ENCODE data around the gene SAPCD2.
A peak's percentile ranks its signal among the peaks of the same experiment; 100 is the strongest.

SAPCD2 gene

GRCh38 chr9:137026828-137027227, 43.5 kb downstream of the SAPCD2 start:
- no peak overlapping the region for H3K4me3 ChIP-seq (ENCODE audit: low read length)
- no peak overlapping the region for H3K4me2 ChIP-seq (ENCODE audit: low read depth, low read length)
- no peaks in the 10 kb centered on the region for H3K36me3 ChIP-seq (replicated peaks; ENCODE audit: insufficient read depth, low read length)
- no peaks in the 10 kb centered on the region for H3K9me2 ChIP-seq (replicated peaks; ENCODE audit: insufficient read depth, low read length)
- no peaks in the 10 kb centered on the region for H4K20me1 ChIP-seq (ENCODE audit: insufficient read depth, low read length)
- no peak overlapping the region for H3K27ac ChIP-seq (ENCODE audit: low read length)
- peaks cover 5% of the 10 kb centered on the region; the same call in 1 of the 2 replicates for H3F3A ChIP-seq (ENCODE audit: insufficient read depth, low read length)
- H3K9ac ChIP-seq (ENCODE audit: low read length) = no peak overlapping the region
- DNase-seq = no peak
- peaks cover 49% of the 10 kb centered on the region for H3K27me3 ChIP-seq (replicated peaks; ENCODE audit: insufficient read depth, low read length)
- H3K79me2 ChIP-seq (ENCODE audit: low read length) = no peaks in the 10 kb centered on the region
- no peak for TF ChIP-seq EZH2phosphoT487 (IDR thresholded peaks at IDR 0.05; ENCODE audit: low read length)
- no peak for TF ChIP-seq CTCF (IDR thresholded peaks at IDR 0.05; ENCODE audit: low read length)
- TF ChIP-seq EZH2 (optimal IDR thresholded peaks at IDR 0.05; ENCODE audit: low read depth, low read length) = no peak
- H3K4me1 ChIP-seq (ENCODE audit: low read length) = peaks cover 12% of the 10 kb centered on the region
- H2AFZ ChIP-seq (ENCODE audit: low read length) = no peak overlapping the region
- no peaks in the 10 kb centered on the region for H3K9me3 ChIP-seq (replicated peaks; ENCODE audit: insufficient read depth, low read length)

GRCh38 chr9:137026384-137026783, 44.0 kb downstream of the SAPCD2 start:
- Histone ChIP-seq H3K27me3 (replicated peaks; ENCODE audit: insufficient read depth, low read length) (peaks cover 44% of the 10 kb centered on the region), H3F3A (ENCODE audit: insufficient read depth, low read length) (peaks cover 5% of the 10 kb centered on the region; the same call in 1 of the 2 replicates), H3K9me2 (replicated peaks; ENCODE audit: insufficient read depth, low read length) (no peaks in the 10 kb centered on the region), H4K20me1 (ENCODE audit: insufficient read depth, low read length) (no peaks in the 10 kb centered on the region), H2AFZ (ENCODE audit: low read length) (no peak overlapping the region), H3K4me3 (ENCODE audit: low read length) (no peak overlapping the region), H3K9me3 (replicated peaks; ENCODE audit: insufficient read depth, low read length) (no peaks in the 10 kb centered on the region), H3K27ac (ENCODE audit: low read length) (no peak overlapping the region), H3K79me2 (ENCODE audit: low read length) (no peaks in the 10 kb centered on the region), H3K4me1 (ENCODE audit: low read length) (peaks cover 12% of the 10 kb centered on the region), H3K4me2 (ENCODE audit: low read depth, low read length) (no peak overlapping the region), H3K9ac (ENCODE audit: low read length) (no peak overlapping the region), H3K36me3 (replicated peaks; ENCODE audit: insufficient read depth, low read length) (no peaks in the 10 kb centered on the region)
- DNase-seq = no peak
- TF ChIP-seq CTCF (IDR thresholded peaks at IDR 0.05; ENCODE audit: low read length) (no peak), EZH2phosphoT487 (IDR thresholded peaks at IDR 0.05; ENCODE audit: low read length) (no peak), EZH2 (optimal IDR thresholded peaks at IDR 0.05; ENCODE audit: low read depth, low read length) (no peak)

GRCh38 chr9:137025517-137025966, 44.8 kb downstream of the SAPCD2 start:
- H3K27ac ChIP-seq (ENCODE audit: low read length) = no peak overlapping the region
- no peak for TF ChIP-seq EZH2phosphoT487 (IDR thresholded peaks at IDR 0.05; ENCODE audit: low read length)
- peak; percentile 14 for TF ChIP-seq CTCF (IDR thresholded peaks at IDR 0.05; ENCODE audit: low read length)

More at GRCh38 chr9:137025517-137025966, 44.8 kb downstream of the SAPCD2 start:
- Histone ChIP-seq H3K4me3 (ENCODE audit: low read length) (no peak overlapping the region), H3K9me2 (replicated peaks; ENCODE audit: insufficient read depth, low read length) (no peaks in the 10 kb centered on the region), H3K27me3 (replicated peaks; ENCODE audit: insufficient read depth, low read length) (peaks cover 41% of the 10 kb centered on the region), H3K36me3 (replicated peaks; ENCODE audit: insufficient read depth, low read length) (no peaks in the 10 kb centered on the region), H3K9me3 (replicated peaks; ENCODE audit: insufficient read depth, low read length) (no peaks in the 10 kb centered on the region), H3K9ac (ENCODE audit: low read length) (no peak overlapping the region), H3K4me1 (ENCODE audit: low read length) (peaks cover 12% of the 10 kb centered on the region), H3K4me2 (ENCODE audit: low read depth, low read length) (no peak overlapping the region), H3K79me2 (ENCODE audit: low read length) (no peaks in the 10 kb centered on the region), H3F3A (ENCODE audit: insufficient read depth, low read length) (peaks cover 5% of the 10 kb centered on the region; the same call in 1 of the 2 replicates), H4K20me1 (ENCODE audit: insufficient read depth, low read length) (no peaks in the 10 kb centered on the region), H2AFZ (ENCODE audit: low read length) (no peak overlapping the region)
- DNase-seq = peak; percentile 60

Measured in MM.1S (cell line).